ENCODE results near the gene LRRC42.

DNA sequence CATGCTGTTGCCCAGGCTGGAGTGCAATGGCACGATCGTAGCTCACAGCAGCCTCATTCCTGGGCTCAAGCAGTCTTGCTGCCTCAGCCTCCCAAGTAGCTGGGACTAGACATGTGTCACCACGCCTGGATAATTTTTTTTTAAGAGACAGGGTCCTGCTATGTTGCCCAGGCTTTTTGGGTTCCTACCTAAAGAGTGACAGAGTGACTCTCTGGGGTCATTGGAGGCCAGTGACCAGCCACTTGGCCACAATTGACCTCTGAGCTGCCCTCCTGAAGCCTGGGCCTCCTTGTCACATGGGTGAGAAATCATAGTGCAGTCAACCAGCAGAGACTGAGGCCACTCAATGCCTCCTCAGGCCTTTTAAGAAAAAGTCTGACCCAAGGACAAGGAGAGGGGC lies 46.4 kb upstream of the LRRC42 start:
- TF ChIP-seq GATA2 (IDR thresholded peaks at IDR 0.05; ENCODE audit: low read depth, low read length) (no peak), GATA3 (IDR thresholded peaks at IDR 0.05; ENCODE audit: low read depth, low read length) (no peak)

Data from SH-SY5Y (cell line).